GM21528 (cell line): Measurements from ENCODE around the gene INPP5B.
A peak's percentile ranks its signal among the peaks of the same experiment; 100 is the strongest.
"Not testable (repeated sequence)": the region's sequence is repeated elsewhere in the genome, so short reads cannot be mapped to it uniquely, and the experiment has no call there.

Experiments
- ATAC-seq: cut with Tn5 transposase; IDR thresholded peaks from one replicate; pipeline ENCODE4 v1.9.1; 2021; ENCODE audit warnings: mild to moderate bottlenecking, moderate library complexity; ENCODE audit not compliant: unreplicated experiment, low FRiP score

Gene INPP5B

GRCh38 chr1:37946703-37947360 is at the start of gene INPP5B:
INPP5B (minus strand) TSS chr1:37947053; CDS start chr1:37946308, 745 bp downstream.
- peak; percentile 90 for ATAC-seq

DNA sequence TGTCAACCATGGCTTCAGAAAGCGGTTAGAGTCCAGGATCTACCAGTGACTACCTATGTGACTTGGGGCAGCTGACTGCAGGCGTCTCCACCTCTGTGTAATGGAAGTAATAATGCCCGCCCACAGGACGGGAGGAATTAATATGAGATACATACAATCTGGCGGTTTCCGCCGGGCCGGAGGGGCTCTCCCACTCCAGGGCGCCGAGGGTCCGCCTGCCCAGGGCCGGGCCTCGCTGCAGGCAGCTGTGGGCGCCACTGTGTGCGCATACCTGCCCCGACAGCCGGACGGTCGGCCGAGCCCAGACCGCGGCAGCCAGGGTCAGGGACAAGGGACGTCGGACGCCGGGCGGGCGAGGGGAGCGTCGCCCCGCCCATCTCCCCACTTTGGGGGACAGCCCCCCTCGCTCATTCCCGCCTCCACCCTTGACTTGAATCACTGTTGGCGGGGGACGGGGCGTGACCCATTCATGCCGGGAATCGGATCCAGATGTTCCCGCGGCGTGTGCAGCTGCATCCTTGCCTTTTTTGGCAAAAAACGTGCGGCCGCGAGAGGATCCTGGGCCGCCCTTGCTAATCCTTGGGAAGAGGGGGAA is 49.0 kb upstream of the INPP5B start:
- ATAC-seq = no peak

- ATAC-seq = no peak
Observed at GRCh38 chr1:37994886-37995566, 48.2 kb upstream of the INPP5B start.

DNA sequence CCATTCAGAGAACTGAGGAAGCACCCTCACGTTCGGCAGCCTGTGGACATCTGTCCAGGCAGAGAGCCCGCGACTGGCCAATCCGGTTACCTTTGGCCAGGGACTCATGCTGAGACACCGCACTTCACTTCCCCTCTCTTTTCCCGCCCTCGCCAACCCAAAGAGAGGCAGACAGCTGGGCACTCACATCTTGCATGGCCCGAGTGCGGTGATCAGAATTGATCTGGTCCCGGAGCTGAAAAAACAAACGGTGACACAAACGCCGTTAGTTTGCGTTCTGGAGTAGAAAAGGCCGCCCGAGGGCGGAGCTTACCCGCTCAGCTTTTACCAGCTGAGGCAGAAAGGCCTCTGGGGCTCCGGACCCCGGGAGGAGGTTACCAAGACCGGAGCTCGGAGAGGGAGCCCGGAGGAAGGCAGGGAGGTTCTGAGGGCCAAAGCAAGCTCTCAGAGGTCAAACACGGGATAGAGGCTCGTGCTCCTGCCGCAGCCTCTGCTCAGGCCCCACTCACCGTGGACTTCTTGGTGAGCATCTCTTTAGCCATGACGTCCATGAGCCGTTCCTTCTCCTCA is 42.6 kb upstream of the INPP5B start:
- ATAC-seq = peak; percentile 42

GRCh38 chr1:37987679-37988078 is 40.8 kb upstream of the INPP5B start:
- no peak for ATAC-seq

- no peak for ATAC-seq
Observed at GRCh38 chr1:37983546-37983945, 36.7 kb upstream of the INPP5B start.

DNA sequence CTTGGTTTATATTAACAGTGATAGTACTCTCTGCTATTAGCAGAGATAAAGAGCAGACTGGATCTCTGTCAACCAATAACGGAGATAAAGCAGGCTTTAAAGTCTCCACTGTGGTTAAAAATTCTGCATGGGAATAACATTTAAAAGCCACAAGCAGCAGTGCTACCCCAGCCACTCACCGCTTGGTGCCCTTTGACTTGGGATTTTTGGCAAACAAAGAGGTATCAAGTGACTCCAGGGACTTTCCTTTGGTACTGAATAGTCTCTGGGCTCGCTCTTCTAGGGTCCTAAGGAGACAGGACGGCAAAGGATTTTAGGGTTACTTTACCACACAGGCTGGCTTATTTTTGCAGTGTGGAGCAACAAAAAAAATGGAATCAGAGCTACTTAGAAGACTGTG is 31.7 kb upstream of the INPP5B start:
- no peak for ATAC-seq

DNA sequence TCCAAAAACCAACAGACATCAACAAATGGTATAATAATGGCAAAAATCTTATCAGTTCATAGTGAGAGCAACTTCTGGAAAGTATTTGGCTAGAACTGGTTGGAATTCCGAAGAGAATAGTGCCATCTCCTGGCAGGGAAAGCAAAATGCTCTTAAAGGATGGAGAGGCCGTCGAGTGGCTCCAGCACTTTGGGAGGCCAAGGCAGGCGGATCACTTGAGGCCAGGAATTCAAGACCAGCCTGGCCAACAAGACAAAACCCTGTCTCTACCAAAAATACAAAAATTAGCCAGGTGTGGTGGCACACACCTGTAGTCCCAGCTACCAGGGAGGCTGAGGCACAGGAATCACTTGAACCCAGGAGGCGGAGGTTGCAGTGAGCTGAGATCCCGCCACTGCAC is 28.2 kb upstream of the INPP5B start:
- ATAC-seq = not testable (repeated sequence)

DNA sequence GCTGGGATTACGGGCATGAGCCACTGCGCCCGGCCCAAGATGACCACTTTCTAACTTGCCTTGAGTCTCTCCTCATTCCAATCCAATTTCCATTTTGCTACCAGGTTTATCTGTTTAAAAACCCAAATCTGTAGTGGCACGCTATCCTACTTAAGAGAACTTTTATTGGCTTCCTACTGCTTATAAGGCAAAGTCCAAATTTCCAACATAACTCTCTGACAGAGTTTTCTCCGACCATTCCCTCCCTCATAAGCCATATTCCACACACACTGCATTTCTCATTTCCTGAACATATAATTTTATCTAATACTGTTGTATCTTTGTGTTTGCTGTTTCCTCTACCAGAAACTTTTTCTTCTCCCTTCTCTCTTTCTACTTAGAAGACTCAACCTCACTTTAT is 27.7 kb upstream of the INPP5B start:
- ATAC-seq = no peak

GRCh38 chr1:37973684-37974083 is 26.8 kb upstream of the INPP5B start:
- ATAC-seq = not testable (repeated sequence)

- ATAC-seq = no peak
Observed at GRCh38 chr1:37965301-37965700, 18.4 kb upstream of the INPP5B start.

DNA sequence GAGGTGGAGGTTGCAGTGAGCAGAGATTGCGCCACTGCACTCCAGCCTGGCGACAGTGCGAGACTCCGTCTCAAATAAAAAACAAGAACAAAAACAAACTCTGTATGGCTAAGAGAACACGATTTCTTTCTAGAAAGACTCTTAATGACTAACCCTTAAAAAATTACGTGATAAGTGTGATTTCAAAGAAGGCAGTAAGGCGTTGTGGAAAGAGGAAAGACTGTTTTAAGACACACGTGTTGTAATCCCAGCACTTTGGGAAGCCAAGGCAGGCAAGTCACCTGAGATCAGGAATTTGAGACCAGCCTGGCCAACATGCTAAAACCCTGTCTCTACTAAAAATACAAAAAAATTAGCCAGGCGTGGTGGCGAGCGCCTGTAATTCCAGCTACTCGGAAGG is 17.3 kb upstream of the INPP5B start:
- not testable (repeated sequence) for ATAC-seq

DNA sequence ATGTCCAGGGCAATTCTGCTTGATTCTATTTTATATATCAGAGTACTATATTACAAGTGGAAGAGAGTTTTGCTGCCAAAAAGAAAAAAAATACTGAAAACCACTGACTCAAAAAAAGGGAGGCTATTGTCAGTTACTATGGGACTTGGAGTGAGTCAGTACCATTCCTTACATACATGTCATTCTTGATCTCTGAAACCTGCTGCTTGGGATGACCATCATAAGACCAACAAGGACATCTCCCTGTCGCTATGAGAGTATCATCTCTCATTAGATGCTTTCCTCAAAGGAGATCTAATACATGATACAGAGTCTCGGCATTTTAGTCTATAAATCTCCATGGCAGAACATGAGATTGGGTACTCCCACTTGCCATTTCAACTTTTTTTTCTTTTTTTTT is 11.8 kb upstream of the INPP5B start:
- no peak for ATAC-seq

- ATAC-seq = no peak
Observed at GRCh38 chr1:37955685-37956084, 8.8 kb upstream of the INPP5B start.

GRCh38 chr1:37954316-37954971 is 7.6 kb upstream of the INPP5B start:
- no peak for ATAC-seq

- ATAC-seq = no peak
Observed at GRCh38 chr1:37952738-37953137, 5.9 kb upstream of the INPP5B start.

DNA sequence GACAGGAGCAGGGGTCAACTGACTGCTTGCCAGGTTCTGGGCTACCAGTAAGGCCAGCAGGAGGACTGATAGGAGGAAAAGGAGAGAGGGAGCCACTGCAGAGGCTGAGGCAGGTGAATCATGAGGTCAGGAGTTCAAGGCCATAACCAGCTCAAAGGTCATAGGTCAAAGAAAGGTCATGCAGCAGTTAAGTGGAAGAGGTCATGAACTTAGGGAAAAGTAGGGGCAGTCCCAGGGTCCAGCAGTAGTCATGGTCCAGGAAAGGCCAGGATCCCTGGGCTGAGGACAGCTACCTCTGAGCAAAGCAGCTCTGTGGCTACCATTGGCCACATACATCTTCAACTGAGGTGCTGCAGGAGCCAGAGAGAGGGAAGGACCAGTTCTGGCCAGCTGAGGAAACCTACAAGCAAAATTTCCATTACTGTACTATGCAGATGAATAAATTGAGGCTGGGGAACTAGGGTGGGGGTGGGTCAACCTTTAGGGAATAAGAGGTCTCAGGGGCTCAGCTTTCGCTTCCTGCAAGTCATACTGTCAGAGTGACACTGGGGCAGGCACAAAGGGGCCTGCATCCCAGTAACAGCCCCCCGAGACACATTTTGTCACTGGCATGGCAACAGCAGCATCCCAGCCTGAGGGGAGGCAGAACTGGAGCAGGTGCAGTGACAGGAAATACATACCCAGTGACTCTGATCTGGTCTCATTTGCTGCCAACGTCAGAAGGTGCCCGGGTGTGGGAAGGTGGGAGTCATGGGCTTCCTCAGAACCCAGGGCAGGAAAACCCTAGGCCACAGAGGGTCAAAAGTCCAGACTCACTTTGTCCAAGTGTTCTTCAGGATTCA is 5.2 kb upstream of the INPP5B start:
- no peak for ATAC-seq

- no peak for ATAC-seq
Observed at GRCh38 chr1:37951041-37951782, 4.4 kb upstream of the INPP5B start.

- no peak for ATAC-seq
Observed at GRCh38 chr1:37949524-37950152, 2.8 kb upstream of the INPP5B start.
